ENCODE data around the gene ODF4.

The ODF4 gene

DNA sequence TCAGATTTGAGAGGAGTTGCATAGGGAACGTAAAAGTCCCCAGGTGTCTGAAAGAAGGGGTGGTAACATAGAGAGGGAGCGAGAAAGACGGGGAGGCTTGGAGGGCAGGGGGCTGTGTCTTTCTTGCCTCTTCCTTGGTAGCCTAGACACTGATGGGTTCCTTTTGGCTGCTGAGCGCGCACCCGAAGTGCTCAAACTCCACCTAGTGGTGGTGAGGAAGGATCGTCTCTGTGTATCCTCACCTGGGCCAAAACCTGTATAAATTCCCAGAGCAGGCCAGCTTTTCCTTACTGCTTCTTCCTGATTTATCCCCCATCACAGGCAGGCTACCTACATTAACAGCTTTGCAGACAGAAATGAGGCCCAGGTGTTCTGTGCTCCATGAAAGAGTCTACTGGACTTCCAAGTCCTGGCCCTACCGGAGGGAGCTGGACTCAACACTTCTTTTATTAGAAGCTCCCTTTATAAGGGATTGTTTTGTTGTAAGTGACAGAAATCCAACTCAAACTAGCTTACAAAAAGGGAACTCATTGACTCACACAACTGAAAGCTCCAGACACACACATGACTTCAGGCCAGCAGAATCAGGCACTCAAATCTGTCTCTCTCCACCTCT is 38.9 kb upstream of the ODF4 start:
- peak; percentile 86 for DNase-seq (ENCODE audit: extremely low spot score)
- POLR2A ChIA-PET, result interaction anchor here (0.6 kb wide), 1 partner anchor 76 kb away, joined by 9 read pairs; no protein-coding TSS in a partner anchor
- CTCF ChIA-PET, result interaction anchor here (0.7 to 2.2 kb wide), 30 partner anchors 8 to 445 kb away, joined by 3 to 17 read pairs (median 4); partner anchors contain the start of genes ALOXE3, KRABD2 and RANGRF
- peak; percentile 88 for TF ChIP-seq CTCF (IDR thresholded peaks at IDR 0.05; ENCODE audit: control extremely low read depth, extremely low read depth, low read depth, missing control alignments)

- TF ChIP-seq CTCF (IDR thresholded peaks at IDR 0.05; ENCODE audit: control extremely low read depth, extremely low read depth, low read depth, missing control alignments), result no peak
- ChIA-PET CTCF (no interaction called here), POLR2A (no interaction called here)
- no peak for DNase-seq (ENCODE audit: extremely low spot score)
Measured at GRCh38 chr17:8310601-8311123, 29.0 kb upstream of the ODF4 start.

- ChIA-PET CTCF (no interaction called here), POLR2A (no interaction called here)
- TF ChIP-seq CTCF (IDR thresholded peaks at IDR 0.05; ENCODE audit: control extremely low read depth, extremely low read depth, low read depth, missing control alignments), result no peak
- DNase-seq (ENCODE audit: extremely low spot score), result no peak
Measured at GRCh38 chr17:8311131-8311790, 28.4 kb upstream of the ODF4 start.

GRCh38 chr17:8312251-8312650 is 27.4 kb upstream of the ODF4 start:
- ChIA-PET POLR2A (no interaction called here), CTCF (no interaction called here)
- TF ChIP-seq CTCF (IDR thresholded peaks at IDR 0.05; ENCODE audit: control extremely low read depth, extremely low read depth, low read depth, missing control alignments), result no peak
- no peak for DNase-seq (ENCODE audit: extremely low spot score)

GRCh38 chr17:8312726-8313600 is 26.7 kb upstream of the ODF4 start:
- ChIA-PET CTCF (interaction anchor here (1.4 to 2.0 kb wide), 2 partner anchors 8 to 12 kb away, joined by 4 to 6 read pairs; no protein-coding TSS in a partner anchor), POLR2A (no interaction called here)
- DNase-seq (ENCODE audit: extremely low spot score), result no peak
- TF ChIP-seq CTCF (IDR thresholded peaks at IDR 0.05; ENCODE audit: control extremely low read depth, extremely low read depth, low read depth, missing control alignments), result no peak

Measured in GM10248 (cell line).